Activated naive CD8-positive, alpha-beta T cell treated with anti-CD3 and anti-CD28 coated beads for 36 hours (primary cell): ENCODE measurements around the gene MPZL3. TPM values are rescaled to one million over a fixed set of nuclear protein-coding genes. Genes with fewer than 3 reads are reported as not detected.

Experiments used
- DNase-seq: peaks from one replicate; pipeline ENCODE4 v3.0.0; 2021
- H3K27ac Mint-ChIP-seq: one replicate; pipeline ENCODE4 v1.8.0; 2022; ENCODE audit warnings: mild to moderate bottlenecking, moderate library complexity, mixed read lengths
- H3K27me3 Mint-ChIP-seq: one replicate; pipeline ENCODE4 v1.8.0; 2022; ENCODE audit warnings: mild to moderate bottlenecking, mixed read lengths
- H3K36me3 Mint-ChIP-seq: one replicate; pipeline ENCODE4 v1.8.0; 2021; ENCODE audit warnings: mild to moderate bottlenecking, mixed read lengths
- H3K4me1 Mint-ChIP-seq: one replicate; pipeline ENCODE4 v1.8.0; 2021; ENCODE audit warnings: mixed read lengths
- H3K4me3 Mint-ChIP-seq: one replicate; pipeline ENCODE4 v1.8.0; 2022; ENCODE audit warnings: mild to moderate bottlenecking, moderate library complexity, mixed read lengths
- H3K9me3 Mint-ChIP-seq: one replicate; pipeline ENCODE4 v1.8.0; 2022; ENCODE audit warnings: mixed read lengths
- total RNA-seq, 2 experiments: library from RNA; stranded (reverse); gene quantifications; one replicate each; pipeline ENCODE4 v1.2.3, GENCODE V29; 2021

The MPZL3 gene
- total RNA-seq, 2 experiments from 2014 or later, result 49.1 to 50.7 TPM

DNA sequence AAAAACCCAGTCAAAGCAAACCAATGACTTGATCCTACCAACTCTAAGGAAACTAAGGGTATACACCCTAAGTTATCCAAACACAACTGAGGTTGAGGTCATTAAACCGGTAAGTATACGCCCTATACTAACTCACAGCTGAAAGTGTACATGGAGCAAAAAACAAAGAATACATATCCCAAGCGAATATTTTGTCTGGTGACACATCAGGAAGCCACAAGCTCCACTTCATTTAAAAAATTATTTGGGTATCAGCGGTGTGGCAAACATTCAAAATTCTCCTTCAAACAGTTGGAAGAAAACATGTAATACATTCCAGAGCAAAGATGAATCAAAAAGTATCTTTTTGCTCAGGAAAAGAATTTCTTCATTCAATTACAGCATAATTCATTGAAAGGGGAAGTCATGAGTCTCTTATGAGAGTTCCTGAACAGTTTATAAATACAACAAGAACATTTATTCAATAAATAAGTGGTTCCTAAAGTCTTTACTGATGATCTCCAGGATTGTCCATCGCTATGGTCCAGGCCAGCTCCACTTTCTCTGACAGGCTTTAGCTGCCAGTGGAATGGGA is 22.8 kb downstream of the MPZL3 start:
- peaks cover 32% of the 10 kb centered on the region for H3K4me1 Mint-ChIP-seq

GRCh38 chr11:118227865-118228785 is 24.0 kb downstream of the MPZL3 start:
- H3K4me1 Mint-ChIP-seq, result peaks cover 19% of the 10 kb centered on the region
- peak overlapping the region; percentile 58 for H3K4me3 Mint-ChIP-seq
- no peak for DNase-seq
- H3K36me3 Mint-ChIP-seq, result peaks cover 64% of the 10 kb centered on the region
- H3K27me3 Mint-ChIP-seq, result no peaks in the 10 kb centered on the region
- peaks cover 11% of the 10 kb centered on the region for H3K9me3 Mint-ChIP-seq
- no peak overlapping the region for H3K27ac Mint-ChIP-seq

More for the DNA sequence above, 22.8 kb downstream of the MPZL3 start:
- H3K4me3 Mint-ChIP-seq, result peak overlapping the region; percentile 37
- H3K9me3 Mint-ChIP-seq, result peaks cover 11% of the 10 kb centered on the region
- DNase-seq, result no peak
- no peaks in the 10 kb centered on the region for H3K27me3 Mint-ChIP-seq
- H3K27ac Mint-ChIP-seq, result no peak overlapping the region
- peaks cover 66% of the 10 kb centered on the region for H3K36me3 Mint-ChIP-seq

- H3K4me3 Mint-ChIP-seq, result peak overlapping the region; percentile 38
- H3K36me3 Mint-ChIP-seq, result peaks cover 68% of the 10 kb centered on the region
- peaks cover 11% of the 10 kb centered on the region for H3K9me3 Mint-ChIP-seq
- H3K27ac Mint-ChIP-seq, result no peak overlapping the region
- peaks cover 22% of the 10 kb centered on the region for H3K4me1 Mint-ChIP-seq
- H3K27me3 Mint-ChIP-seq, result no peaks in the 10 kb centered on the region
- DNase-seq, result no peak
Measured at GRCh38 chr11:118226781-118227180, 25.4 kb downstream of the MPZL3 start.

GRCh38 chr11:118226296-118226695 is 25.9 kb downstream of the MPZL3 start:
- DNase-seq, result peak; percentile 47
- H3K36me3 Mint-ChIP-seq, result peaks cover 72% of the 10 kb centered on the region
- peak overlapping the region; percentile 38 for H3K4me3 Mint-ChIP-seq
- no peak overlapping the region for H3K27ac Mint-ChIP-seq
- no peaks in the 10 kb centered on the region for H3K27me3 Mint-ChIP-seq
- peaks cover 11% of the 10 kb centered on the region for H3K9me3 Mint-ChIP-seq
- H3K4me1 Mint-ChIP-seq, result peaks cover 26% of the 10 kb centered on the region

DNA sequence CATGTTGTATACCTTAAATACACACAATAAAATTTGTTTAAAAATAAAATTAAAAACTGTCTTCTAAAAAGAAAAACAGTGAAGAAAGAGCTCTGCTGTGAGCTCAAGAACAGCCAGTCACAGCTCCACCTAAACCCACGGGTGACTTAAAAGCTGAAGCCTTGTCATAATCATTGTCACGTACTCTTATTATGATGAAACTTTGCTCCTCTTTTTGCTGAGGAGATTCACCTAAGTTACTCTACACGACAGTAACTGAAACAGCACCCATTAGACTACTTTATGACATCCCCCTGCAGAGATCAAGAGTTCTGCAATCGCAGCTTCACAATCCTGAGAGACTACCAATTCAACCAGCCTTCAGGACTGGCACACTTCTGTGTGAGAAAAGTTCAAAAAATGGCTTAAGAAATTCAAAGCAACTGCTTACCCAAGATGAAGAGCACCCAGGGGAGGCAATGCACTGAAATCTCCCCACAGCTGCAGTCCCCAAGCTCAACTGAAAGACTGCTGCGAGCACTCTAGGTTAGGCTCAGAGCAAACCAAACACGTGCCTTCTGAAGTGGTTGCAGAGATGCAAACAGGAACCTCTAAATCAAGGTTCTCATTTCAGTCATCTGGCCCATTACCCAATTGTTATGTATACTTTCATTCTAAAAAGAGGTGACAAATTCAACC is 27.5 kb downstream of the MPZL3 start, which contains the start of gene JAML:
Gene JAML (minus strand): TSS at position 501 of the 678 bp plus-strand sequence. CDS start 10,145 bp downstream, outside the sequence.
- peak within 1 kb of the TSS; percentile 93 for H3K4me3 Mint-ChIP-seq
- peak; percentile 72 for DNase-seq
- H3K9me3 Mint-ChIP-seq, result peaks cover 11% of the 10 kb centered on the region
- H3K27ac Mint-ChIP-seq, result no peak within 1 kb of the TSS
- peaks cover 86% of the 10 kb centered on the region for H3K36me3 Mint-ChIP-seq
- H3K27me3 Mint-ChIP-seq, result no peaks in the 10 kb centered on the region
- H3K4me1 Mint-ChIP-seq, result peaks cover 42% of the 10 kb centered on the region

GRCh38 chr11:118223992-118224391 is 28.2 kb downstream of the MPZL3 start:
- no peaks in the 10 kb centered on the region for H3K27me3 Mint-ChIP-seq
- H3K36me3 Mint-ChIP-seq, result peaks cover 88% of the 10 kb centered on the region
- DNase-seq, result peak; percentile 39
- H3K27ac Mint-ChIP-seq, result no peak overlapping the region
- peaks cover 49% of the 10 kb centered on the region for H3K4me1 Mint-ChIP-seq
- H3K9me3 Mint-ChIP-seq, result peaks cover 11% of the 10 kb centered on the region
- peak overlapping the region; percentile 93 for H3K4me3 Mint-ChIP-seq

DNA sequence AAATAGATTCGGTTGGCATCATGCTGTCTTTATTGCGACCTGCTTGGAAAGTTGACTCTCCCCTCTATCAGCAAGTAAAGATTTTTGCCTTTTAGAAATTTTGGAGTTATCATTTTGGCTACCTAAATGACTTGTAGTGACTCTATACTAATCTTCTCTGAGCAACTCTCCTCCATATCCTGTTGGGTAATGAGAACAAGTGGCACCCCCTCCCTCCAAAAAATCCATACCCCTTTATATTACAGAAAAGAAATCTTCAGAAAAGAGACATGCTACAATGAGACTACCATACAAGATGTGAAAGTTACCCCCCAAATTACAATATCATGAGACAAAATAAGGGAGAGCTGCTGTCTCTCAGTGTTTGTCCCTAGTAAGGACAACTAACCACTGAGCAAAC is 28.6 kb downstream of the MPZL3 start:
- no peaks in the 10 kb centered on the region for H3K27me3 Mint-ChIP-seq

GRCh38 chr11:118222437-118222836 is 29.7 kb downstream of the MPZL3 start:
- DNase-seq, result no peak
- Mint-ChIP-seq H3K27me3 (no peaks in the 10 kb centered on the region), H3K9me3 (peaks cover 14% of the 10 kb centered on the region), H3K27ac (peak overlapping the region; percentile 97), H3K4me1 (peaks cover 64% of the 10 kb centered on the region), H3K36me3 (peaks cover 87% of the 10 kb centered on the region), H3K4me3 (peak overlapping the region; percentile 87)

More for the DNA sequence above, 28.6 kb downstream of the MPZL3 start:
- H3K4me1 Mint-ChIP-seq, result peaks cover 53% of the 10 kb centered on the region
- H3K27ac Mint-ChIP-seq, result no peak overlapping the region
- peak overlapping the region; percentile 93 for H3K4me3 Mint-ChIP-seq
- H3K9me3 Mint-ChIP-seq, result peaks cover 14% of the 10 kb centered on the region
- peaks cover 89% of the 10 kb centered on the region for H3K36me3 Mint-ChIP-seq
- DNase-seq, result no peak

GRCh38 chr11:118221419-118221818 is 30.7 kb downstream of the MPZL3 start:
- Mint-ChIP-seq H3K27me3 (no peaks in the 10 kb centered on the region), H3K9me3 (peaks cover 11% of the 10 kb centered on the region), H3K27ac (peak overlapping the region; percentile 97), H3K4me1 (peaks cover 72% of the 10 kb centered on the region), H3K36me3 (peaks cover 77% of the 10 kb centered on the region), H3K4me3 (peak overlapping the region; percentile 87)
- no peak for DNase-seq

GRCh38 chr11:118219732-118220131 is 32.4 kb downstream of the MPZL3 start:
- Mint-ChIP-seq H3K27me3 (no peaks in the 10 kb centered on the region), H3K36me3 (peaks cover 71% of the 10 kb centered on the region), H3K27ac (peak overlapping the region; percentile 97), H3K9me3 (peaks cover 3% of the 10 kb centered on the region), H3K4me1 (peaks cover 73% of the 10 kb centered on the region), H3K4me3 (peak overlapping the region; percentile 87)
- DNase-seq, result no peak

DNA sequence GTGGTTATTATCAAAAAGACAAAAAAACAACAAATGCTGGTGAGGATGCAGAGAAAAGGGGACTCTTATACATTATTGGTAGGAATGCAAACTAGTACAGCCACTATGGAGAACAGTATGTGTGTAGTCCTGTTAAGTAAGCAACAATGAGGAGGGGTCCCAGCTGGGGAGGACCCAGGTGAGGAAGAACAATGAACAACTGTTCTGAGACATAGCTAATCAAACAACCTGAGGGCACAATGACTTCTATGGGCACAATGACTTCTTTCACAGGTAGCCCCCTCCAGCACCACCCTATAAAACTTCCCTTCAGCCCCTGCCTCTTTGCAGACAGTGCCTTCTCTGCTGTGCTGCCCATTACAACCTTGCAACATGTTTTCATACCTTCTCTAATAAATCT is 32.9 kb downstream of the MPZL3 start:
- Mint-ChIP-seq H3K4me3 (peak overlapping the region; percentile 87), H3K4me1 (peaks cover 76% of the 10 kb centered on the region), H3K9me3 (peaks cover 3% of the 10 kb centered on the region), H3K36me3 (peaks cover 71% of the 10 kb centered on the region), H3K27ac (peak overlapping the region; percentile 97), H3K27me3 (no peaks in the 10 kb centered on the region)
- DNase-seq, result no peak

GRCh38 chr11:118217575-118217974 is 34.6 kb downstream of the MPZL3 start:
- Mint-ChIP-seq H3K9me3 (peaks cover 3% of the 10 kb centered on the region), H3K4me1 (peaks cover 89% of the 10 kb centered on the region), H3K27ac (peak overlapping the region; percentile 97), H3K27me3 (no peaks in the 10 kb centered on the region), H3K4me3 (peak overlapping the region; percentile 86), H3K36me3 (peaks cover 71% of the 10 kb centered on the region)
- peak; percentile 40 for DNase-seq

DNA sequence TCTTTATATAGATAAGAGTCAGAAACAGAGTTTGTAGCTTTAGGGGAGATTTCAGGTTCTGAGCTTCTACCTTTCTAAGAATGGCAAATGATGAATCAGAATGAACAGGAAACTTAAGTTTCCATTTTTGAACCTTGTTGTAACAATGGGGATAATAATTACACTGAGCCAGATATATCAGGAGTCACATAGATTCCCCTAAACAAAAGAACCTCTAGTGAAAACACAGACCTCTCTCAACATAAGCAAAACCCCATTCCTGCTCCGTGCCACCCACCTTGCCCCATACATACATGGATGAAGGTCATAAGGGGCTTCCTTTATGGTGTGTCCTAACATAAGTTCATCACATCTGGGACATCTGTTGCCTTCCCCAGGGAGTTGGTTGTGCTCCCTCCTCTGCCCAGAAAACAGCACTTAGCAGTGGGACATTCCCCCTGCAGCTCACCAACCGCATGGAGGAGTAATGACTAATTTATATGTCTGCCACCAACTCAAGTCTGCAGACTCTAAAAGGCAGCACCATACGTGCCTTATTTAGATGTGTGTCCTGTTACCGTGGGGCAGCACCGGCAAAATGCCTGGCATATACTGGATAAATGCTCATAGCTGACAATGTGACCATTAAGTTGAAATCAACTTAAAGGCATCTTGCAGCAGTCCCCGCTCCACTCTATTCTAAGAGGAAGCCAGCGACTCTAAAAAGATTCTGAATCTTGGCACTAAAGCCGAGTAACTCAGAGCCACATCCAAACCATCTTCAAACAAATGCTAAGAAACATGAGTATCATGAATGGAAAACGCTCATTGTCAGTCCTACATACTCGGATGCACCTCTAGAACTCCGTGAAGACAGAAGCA is 35.3 kb downstream of the MPZL3 start:
- Mint-ChIP-seq H3K27me3 (no peaks in the 10 kb centered on the region), H3K27ac (peak overlapping the region; percentile 97), H3K4me3 (peak overlapping the region; percentile 86), H3K36me3 (peaks cover 72% of the 10 kb centered on the region), H3K9me3 (peaks cover 3% of the 10 kb centered on the region), H3K4me1 (peaks cover 90% of the 10 kb centered on the region)
- peak; percentile 70 for DNase-seq

- Mint-ChIP-seq H3K4me3 (peak overlapping the region; percentile 86), H3K27me3 (no peaks in the 10 kb centered on the region)
Measured at GRCh38 chr11:118215765-118216164, 36.4 kb downstream of the MPZL3 start.

More at GRCh38 chr11:118215765-118216164, 36.4 kb downstream of the MPZL3 start:
- peaks cover 70% of the 10 kb centered on the region for H3K36me3 Mint-ChIP-seq
- H3K27ac Mint-ChIP-seq, result peak overlapping the region; percentile 97
- peaks cover 89% of the 10 kb centered on the region for H3K4me1 Mint-ChIP-seq
- H3K9me3 Mint-ChIP-seq, result peaks cover 3% of the 10 kb centered on the region
- DNase-seq, result no peak
